Activated CD4-positive, alpha-beta T cell treated with anti-CD3 and anti-CD28 coated beads for 36 hours (primary cell): ENCODE results near the gene SPOCK1. TPM values are rescaled to one million over a fixed set of nuclear protein-coding genes. Genes with fewer than 3 reads are reported as not detected.
"Not testable (repeated sequence)": the region's sequence is repeated elsewhere in the genome, so short reads cannot be mapped to it uniquely, and the experiment has no call there.

Experiments used
- ATAC-seq: fragments of 200-7000 bp; cut with Tn5 transposase; one replicate; pipeline ENCODE4 v1.10.0; 2021; ENCODE audit warnings: mild to moderate bottlenecking, moderate library complexity
- CTCF ChIA-PET: fragments of 350-600 bp; sonication (Branson Sonifier 250); formaldehyde crosslinking; loops from one replicate; lab custom pipeline; 2021; ENCODE audit warnings: antibody characterized with exemption; lab: Charles Lee
- POLR2A ChIA-PET: fragments of 350-600 bp; sonication (Branson Sonifier 250); formaldehyde crosslinking; loops from one replicate; lab custom pipeline; 2021; ENCODE audit warnings: antibody characterized with exemption, inconsistent platforms; lab: Charles Lee
- DNase-seq: peaks from one replicate; pipeline ENCODE4 v3.0.0-alpha.2; 2020
- H3K27ac Mint-ChIP-seq: one replicate; pipeline ENCODE4 v1.8.0; 2021; ENCODE audit warnings: mixed read lengths
- H3K27me3 Mint-ChIP-seq: one replicate; pipeline ENCODE4 v1.8.0; 2021; ENCODE audit warnings: mixed read lengths
- H3K36me3 Mint-ChIP-seq: one replicate; pipeline ENCODE4 v1.8.0; 2021; ENCODE audit warnings: low read depth, mixed read lengths
- H3K4me1 Mint-ChIP-seq: one replicate; pipeline ENCODE4 v1.8.0; 2021; ENCODE audit warnings: mixed read lengths
- H3K4me3 Mint-ChIP-seq: one replicate; pipeline ENCODE4 v1.8.0; 2021; ENCODE audit warnings: mild to moderate bottlenecking, moderate library complexity, mixed read lengths
- H3K9me3 Mint-ChIP-seq: one replicate; pipeline ENCODE4 v1.8.0; 2021; ENCODE audit warnings: low read depth, mixed read lengths
- intact Hi-C, 2 experiments: fragments of 100-400 bp; cut with DNase I in 1 of 2; cut with micrococcal nuclease in 1 of 2; formaldehyde crosslinking; loops; one replicate each; pipeline versions ENCODE4 v1.14.2 to v1.15.1; 2022 to 2024; cut with DNase I, micrococcal nuclease
- total RNA-seq, 2 experiments: library from RNA; stranded (reverse); gene quantifications; one replicate each; pipeline ENCODE4 v1.2.3, GENCODE V29; 2021

Gene SPOCK1
- total RNA-seq, 2 experiments from 2014 or later, result not detected

DNA sequence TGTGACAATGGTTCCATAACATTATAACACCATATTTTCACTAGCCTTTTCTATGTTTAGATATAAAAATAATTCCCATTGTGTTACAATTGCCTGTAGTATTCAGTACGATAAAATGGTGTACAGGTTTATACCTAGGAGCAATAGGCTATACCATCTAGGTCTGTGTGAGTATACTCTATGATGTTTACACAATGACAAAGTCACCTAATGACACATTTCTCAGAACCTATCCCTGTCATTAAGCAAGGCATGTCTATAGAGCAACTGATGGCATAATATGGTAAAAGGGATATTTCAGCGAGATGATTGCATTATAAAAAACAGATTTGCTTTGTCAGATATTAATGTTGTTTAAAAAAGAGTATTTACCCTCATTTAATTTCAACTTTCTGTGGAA is 517.2 kb downstream of the SPOCK1 start:
- ChIA-PET POLR2A (no interaction called here), CTCF (no interaction called here)
- Mint-ChIP-seq H3K4me3 (no peak overlapping the region), H3K9me3 (no peaks in the 10 kb centered on the region), H3K27ac (no peak overlapping the region), H3K36me3 (no peaks in the 10 kb centered on the region), H3K27me3 (peaks cover 2% of the 10 kb centered on the region), H3K4me1 (no peaks in the 10 kb centered on the region)
- ATAC-seq (no peak), DNase-seq (no peak)
- intact Hi-C loops, result no loop called here

DNA sequence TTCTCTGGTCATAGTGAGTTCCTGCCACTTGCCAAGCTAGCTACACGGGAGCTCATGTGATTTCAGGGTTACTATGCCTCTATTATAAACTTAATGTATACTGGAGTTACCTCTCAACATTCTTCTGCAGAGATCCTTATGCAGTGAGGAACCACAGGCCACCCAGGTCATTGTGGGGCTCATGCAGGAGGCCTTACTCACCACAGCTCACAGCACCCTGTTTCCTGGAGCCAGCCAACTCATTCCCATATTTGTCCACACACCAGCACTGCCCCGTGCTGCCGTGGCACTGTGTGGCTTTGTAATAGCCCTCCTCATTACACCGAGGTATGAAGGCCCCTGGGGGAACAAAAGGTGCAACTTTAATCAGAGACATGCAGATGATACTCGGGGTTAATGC is 520.0 kb downstream of the SPOCK1 start:
- Mint-ChIP-seq H3K27me3 (peaks cover 2% of the 10 kb centered on the region), H3K36me3 (no peaks in the 10 kb centered on the region), H3K9me3 (no peaks in the 10 kb centered on the region), H3K4me1 (no peaks in the 10 kb centered on the region), H3K4me3 (no peak overlapping the region), H3K27ac (no peak overlapping the region)
- ATAC-seq (no peak), DNase-seq (no peak)
- intact Hi-C loops, result no loop called here
- POLR2A ChIA-PET, result no interaction called here
- CTCF ChIA-PET, result no interaction called here

DNA sequence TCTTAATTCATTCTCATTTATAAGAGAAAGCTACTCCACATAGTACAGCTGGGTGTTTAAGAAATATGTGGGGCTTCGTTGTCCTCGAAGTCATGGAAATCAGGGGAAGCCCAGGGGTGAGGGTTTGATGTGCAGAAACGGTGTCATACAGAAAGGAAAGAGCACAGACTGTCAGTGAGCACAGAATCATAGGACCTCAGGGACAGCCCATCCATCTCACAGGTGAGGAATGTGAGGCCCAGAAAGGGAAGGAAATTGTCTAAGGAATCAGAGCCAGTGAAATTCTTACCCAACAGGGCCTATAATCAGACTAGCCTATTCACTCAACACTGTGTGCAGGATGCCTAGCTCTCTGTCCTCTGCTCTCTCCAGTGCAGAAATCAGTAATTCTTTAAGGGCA is 535.6 kb downstream of the SPOCK1 start:
- ChIA-PET POLR2A (no interaction called here), CTCF (no interaction called here)
- intact Hi-C loops, result no loop called here
- Mint-ChIP-seq H3K4me3 (no peak overlapping the region), H3K4me1 (no peaks in the 10 kb centered on the region), H3K9me3 (peaks cover 7% of the 10 kb centered on the region), H3K27me3 (peaks cover 5% of the 10 kb centered on the region), H3K27ac (no peak overlapping the region), H3K36me3 (no peaks in the 10 kb centered on the region)
- DNase-seq, result no peak
- ATAC-seq, result no peak

DNA sequence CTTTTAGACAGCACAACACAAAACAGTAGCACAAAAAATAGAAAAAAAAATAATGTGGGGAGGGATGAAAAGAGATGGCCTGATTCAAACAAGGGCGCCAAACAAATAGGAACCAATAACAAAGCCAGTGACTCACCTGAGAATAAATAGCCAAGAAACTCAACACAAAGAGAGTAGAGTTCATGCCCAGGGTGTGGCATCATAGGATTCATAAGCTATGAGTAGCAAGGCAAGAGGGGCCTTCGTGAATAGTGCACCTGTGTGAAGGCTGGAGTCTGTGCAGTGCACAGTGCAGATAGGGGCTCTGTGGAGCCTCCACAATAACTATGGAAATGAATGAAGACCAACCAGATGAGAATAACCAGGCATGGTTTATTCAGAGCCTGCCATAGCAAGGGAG is 541.7 kb downstream of the SPOCK1 start:
- no peak for ATAC-seq
- Mint-ChIP-seq H3K4me3 (no peak overlapping the region), H3K27me3 (peaks cover 1% of the 10 kb centered on the region), H3K9me3 (peaks cover 2% of the 10 kb centered on the region), H3K36me3 (no peaks in the 10 kb centered on the region), H3K4me1 (no peaks in the 10 kb centered on the region), H3K27ac (no peak overlapping the region)
- intact Hi-C loops, result no loop called here
- ChIA-PET CTCF (interaction anchor here (0.6 to 0.8 kb wide), 2 partner anchors 30 to 58 kb away, joined by 3 read pairs; no protein-coding TSS in a partner anchor), POLR2A (no interaction called here)
- no peak for DNase-seq

DNA sequence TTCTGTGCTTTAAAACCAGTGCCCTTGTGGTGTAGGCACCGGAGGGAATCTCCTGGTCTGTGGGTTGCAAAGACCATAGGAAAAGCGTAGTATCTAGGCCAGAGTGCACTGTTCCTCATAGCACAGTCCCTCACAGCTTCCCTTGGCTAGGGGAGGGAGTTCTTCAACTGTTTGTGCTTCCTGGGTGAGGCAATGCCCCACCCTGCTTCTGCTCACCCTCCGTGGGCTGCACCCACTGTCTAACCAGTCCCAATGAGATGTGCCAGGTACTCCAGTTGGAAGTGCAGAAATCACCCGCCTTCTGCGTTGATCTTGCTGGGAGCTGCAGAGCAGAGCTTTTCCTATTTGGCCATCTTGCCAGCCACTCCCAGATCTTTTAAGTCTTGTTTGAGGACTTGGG is 545.0 kb downstream of the SPOCK1 start:
- H3K36me3 Mint-ChIP-seq, H3K4me3 Mint-ChIP-seq, DNase-seq, CTCF ChIA-PET, intact Hi-C loops, ATAC-seq, H3K4me1 Mint-ChIP-seq, POLR2A ChIA-PET, H3K27ac Mint-ChIP-seq, H3K27me3 Mint-ChIP-seq: not testable (repeated sequence)
- peaks cover 13% of the 10 kb centered on the region for H3K9me3 Mint-ChIP-seq

DNA sequence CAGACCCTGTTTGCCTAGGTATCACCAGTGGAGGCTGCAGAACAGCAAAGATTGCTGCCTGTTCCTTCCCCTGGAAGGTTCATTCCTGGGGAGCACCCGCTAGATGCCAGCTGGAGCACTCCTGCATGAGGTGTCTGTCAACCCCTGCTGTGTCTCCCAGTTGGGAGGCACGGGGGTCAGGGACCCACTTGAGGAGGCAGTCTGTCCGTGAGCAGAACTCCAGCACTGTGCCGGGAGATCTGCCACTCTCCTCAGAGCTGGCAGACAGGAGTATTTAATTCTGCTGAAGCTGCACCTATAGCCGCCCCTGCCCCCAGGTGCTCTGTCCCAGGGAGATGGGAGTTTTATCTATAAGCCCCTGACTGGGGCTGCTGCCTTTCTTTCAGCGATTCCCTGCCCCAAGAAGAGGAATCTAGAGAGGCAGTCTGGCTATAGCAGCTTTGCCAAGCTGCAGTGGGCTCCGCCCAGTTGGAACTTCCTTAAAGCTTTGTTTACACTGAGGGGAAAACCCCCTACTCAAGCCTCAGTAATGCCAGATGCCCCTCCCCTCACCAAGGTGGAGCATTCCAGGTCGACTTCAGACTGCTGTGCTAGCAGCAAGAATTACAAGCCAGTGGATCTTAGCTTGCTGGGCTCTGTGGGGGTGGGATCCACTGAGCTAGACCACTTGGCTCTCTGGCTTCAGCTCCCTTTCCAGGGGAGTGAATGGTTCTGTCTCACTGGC is 545.6 kb downstream of the SPOCK1 start:
- H3K4me3 Mint-ChIP-seq, H3K36me3 Mint-ChIP-seq, CTCF ChIA-PET, H3K4me1 Mint-ChIP-seq, intact Hi-C loops, H3K27ac Mint-ChIP-seq, ATAC-seq, POLR2A ChIA-PET, H3K27me3 Mint-ChIP-seq: not testable (repeated sequence)
- H3K9me3 Mint-ChIP-seq, result peaks cover 12% of the 10 kb centered on the region
- peak; percentile 3 for DNase-seq

DNA sequence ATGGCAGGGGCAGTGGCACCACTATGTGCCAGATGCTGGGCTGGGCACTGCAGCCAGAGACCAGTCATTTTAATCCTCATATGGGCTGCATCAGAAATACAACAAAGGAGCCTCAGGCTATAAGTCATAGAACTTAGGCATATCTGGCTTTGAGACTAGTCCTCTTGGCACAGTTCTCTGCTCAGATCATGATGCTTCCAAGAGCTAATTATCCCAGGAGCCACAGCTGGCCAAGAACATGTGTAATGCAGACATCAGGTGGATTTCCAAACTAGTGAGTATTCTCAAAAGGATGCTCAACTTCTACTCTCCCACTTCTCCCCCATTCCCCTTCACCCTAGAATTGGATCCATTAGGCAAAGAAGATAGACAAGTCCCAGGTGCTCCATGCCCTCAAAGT is 571.6 kb downstream of the SPOCK1 start:
- no peaks in the 10 kb centered on the region for H3K27me3 Mint-ChIP-seq
- no peak overlapping the region for H3K27ac Mint-ChIP-seq
- DNase-seq (no peak), ATAC-seq (no peak)
- H3K9me3 Mint-ChIP-seq, result peaks cover 10% of the 10 kb centered on the region
- ChIA-PET CTCF (no interaction called here), POLR2A (no interaction called here)
- H3K4me1 Mint-ChIP-seq, result no peaks in the 10 kb centered on the region
- H3K4me3 Mint-ChIP-seq, result no peak overlapping the region
- H3K36me3 Mint-ChIP-seq, result no peaks in the 10 kb centered on the region
- intact Hi-C loops, result no loop called here

DNA sequence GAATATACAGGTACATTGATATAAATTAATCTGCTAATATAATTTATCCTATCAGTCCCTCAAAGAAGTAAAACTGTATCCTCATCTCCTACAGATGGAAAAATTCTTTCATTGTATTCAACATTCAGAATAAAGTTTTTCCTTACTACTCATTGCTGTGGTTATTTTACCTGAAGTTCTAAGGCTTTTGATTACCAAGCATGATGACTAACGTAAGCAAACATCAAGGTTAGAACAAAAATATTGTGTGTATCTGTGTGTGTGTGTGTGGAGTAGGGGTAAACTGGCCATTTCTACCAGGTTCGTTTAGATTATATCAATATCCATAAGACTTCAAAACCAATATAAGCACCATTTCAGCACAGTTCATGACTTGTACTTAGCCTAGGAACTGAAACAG is 573.1 kb downstream of the SPOCK1 start:
- POLR2A ChIA-PET, result no interaction called here
- H3K36me3 Mint-ChIP-seq, result no peaks in the 10 kb centered on the region

More for the DNA sequence above, 573.1 kb downstream of the SPOCK1 start:
- no peaks in the 10 kb centered on the region for H3K27me3 Mint-ChIP-seq
- no peaks in the 10 kb centered on the region for H3K4me1 Mint-ChIP-seq
- H3K27ac Mint-ChIP-seq, result no peak overlapping the region
- ATAC-seq, result no peak
- DNase-seq, result no peak
- intact Hi-C loops, result no loop called here
- peaks cover 7% of the 10 kb centered on the region for H3K9me3 Mint-ChIP-seq
- no peak overlapping the region for H3K4me3 Mint-ChIP-seq
- CTCF ChIA-PET, result no interaction called here

Other genes with a start within 250 kb of the SPOCK1 start
- 10 to 100 TPM in 1 of 2 experiments, 1 to 10 TPM in 1; 6.8 to 10.8 TPM for gene KLHL3, start 236.8 kb upstream of the SPOCK1 start, total RNA-seq